ENCODE results near the gene NLE1.
"Not testable (repeated sequence)": the region's sequence is repeated elsewhere in the genome, so short reads cannot be mapped to it uniquely, and the experiment has no call there.

The NLE1 gene

GRCh38 chr17:35127751-35128514 is 14.2 kb downstream of the NLE1 start:
- FAIRE-seq, result no peak

DNA sequence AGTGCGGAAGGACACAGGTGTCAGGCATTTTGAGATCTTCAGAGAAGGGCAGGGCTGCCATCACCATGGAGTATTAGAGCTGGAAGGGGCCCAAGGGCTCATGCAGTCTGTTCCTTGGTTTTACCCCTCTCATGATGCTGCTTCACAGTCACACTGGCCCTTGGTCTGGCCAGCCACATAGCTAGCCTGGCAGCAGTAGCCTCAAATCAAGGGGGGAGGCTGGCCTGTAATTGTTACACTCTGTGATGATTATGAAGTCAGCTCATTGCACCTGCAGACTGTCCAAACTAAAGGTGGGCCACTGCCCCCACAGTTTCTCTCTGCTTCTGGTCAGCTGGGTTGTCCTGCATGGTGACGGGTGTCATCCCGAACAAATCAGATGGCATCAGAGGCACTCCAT is 20.8 kb downstream of the NLE1 start, which contains the start of gene FNDC8:
Gene FNDC8 (plus strand): TSS at position 301 of the 400 bp plus-strand sequence. CDS start 79 bp downstream, at position 380.
- FAIRE-seq, result no peak

GRCh38 chr17:35119370-35120165 is 22.5 kb downstream of the NLE1 start, which contains the start of gene RAD51D:
TSS of gene RAD51D (minus strand) at chr17:35119860. CDS start at chr17:35119613, 247 bp downstream.
- FAIRE-seq, result no peak

GRCh38 chr17:35117984-35118383 is 24.1 kb downstream of the NLE1 start:
- FAIRE-seq, result no peak

- no peak for FAIRE-seq
Observed at GRCh38 chr17:35116845-35117244, 25.3 kb downstream of the NLE1 start.

- FAIRE-seq, result not testable (repeated sequence)
Observed at GRCh38 chr17:35110791-35111190, 31.3 kb downstream of the NLE1 start.

DNA sequence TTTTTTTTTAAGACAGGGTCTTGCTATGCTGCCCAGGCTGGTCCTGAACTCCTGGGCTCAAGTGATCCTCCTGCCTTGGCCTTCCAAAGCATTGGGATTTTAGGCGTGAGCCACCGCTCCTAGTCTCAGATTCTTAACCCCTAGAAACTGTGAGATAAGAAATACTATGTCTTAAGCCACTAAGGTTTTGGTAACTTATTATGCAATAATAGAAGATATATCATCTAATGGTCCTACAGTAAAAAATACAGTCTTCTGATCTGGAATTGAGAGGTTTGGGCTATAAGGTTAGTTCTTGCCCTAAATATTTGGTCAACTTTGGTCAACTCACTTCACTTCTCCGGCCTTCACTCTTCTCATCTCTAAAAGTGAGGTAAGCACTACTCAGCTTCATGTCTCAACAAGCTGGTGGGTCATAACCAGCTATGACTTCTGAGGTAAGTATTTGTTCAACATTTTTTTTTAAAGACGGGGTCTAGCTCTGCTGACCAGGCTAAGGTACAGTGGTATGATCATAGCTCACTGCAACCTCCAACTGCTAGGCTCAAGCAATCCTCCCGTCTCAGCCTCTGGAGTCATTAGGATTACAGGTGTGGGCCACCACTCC is 37.2 kb downstream of the NLE1 start:
- no peak for FAIRE-seq

DNA sequence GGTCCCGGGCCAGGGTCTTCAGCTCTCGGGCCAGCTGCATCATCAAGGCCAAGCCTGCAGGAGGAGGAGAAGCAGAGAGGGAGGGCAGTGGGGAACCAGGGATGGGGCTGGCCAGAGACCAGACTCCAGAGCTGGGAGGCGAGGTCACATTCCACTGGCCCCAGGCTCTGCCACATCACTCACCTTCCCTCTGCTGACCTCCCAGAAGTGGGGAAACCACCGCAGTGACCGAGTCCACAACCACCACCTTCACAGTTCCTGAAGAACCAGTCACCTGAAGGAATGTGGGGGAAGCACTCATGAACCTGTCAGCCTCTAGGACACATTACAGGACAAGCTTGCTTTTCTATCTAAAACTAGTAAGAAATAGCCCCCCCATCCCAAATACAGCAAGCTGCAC is 38.8 kb downstream of the NLE1 start:
- no peak for FAIRE-seq

GRCh38 chr17:35101725-35102124 is 40.4 kb downstream of the NLE1 start:
- FAIRE-seq, result no peak

- no peak for FAIRE-seq
Observed at GRCh38 chr17:35101036-35101435, 41.1 kb downstream of the NLE1 start.

GRCh38 chr17:35099908-35100307 is 42.2 kb downstream of the NLE1 start:
- no peak for FAIRE-seq

DNA sequence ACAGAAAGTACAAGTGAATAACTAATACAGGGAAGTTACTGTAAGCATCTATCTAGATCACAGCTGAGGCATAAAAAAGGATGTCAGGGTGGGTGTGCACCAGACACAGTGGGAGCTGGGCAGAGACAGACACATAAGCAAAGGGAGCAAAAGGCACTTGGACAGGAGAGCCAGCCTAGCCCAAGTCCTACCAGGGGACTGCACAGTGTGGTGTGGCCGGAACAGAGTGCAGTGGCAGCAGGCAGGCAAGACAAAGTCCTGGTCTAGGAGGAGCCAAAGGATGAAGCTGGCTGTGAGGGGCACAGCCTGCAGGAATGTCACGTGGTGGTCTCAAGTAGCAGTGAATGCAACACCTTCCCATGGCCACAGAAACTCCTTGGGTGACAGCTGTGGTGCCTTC is 44.3 kb downstream of the NLE1 start:
- FAIRE-seq, result no peak

DNA sequence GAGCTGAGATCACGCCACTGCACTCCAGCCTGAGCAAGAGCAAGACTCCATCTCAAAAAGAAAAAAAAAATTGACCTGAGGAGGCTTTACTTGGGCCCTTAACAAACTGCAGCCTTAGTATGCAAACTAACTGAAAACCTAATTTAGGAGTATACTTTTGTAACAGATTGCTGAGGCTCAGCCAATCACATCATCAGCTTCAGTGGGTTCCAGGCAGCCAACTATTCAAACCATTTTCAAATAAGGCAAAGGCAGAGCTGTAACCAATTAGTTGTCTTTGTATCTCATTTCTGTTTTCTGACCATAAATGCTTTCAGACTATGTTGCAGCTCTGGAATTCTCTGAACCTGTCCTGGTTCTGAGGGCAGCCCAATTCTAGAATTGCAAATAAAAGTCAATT is 46.4 kb downstream of the NLE1 start:
- no peak for FAIRE-seq

- FAIRE-seq, result no peak
Observed at GRCh38 chr17:35094902-35095301, 47.2 kb downstream of the NLE1 start.

DNA sequence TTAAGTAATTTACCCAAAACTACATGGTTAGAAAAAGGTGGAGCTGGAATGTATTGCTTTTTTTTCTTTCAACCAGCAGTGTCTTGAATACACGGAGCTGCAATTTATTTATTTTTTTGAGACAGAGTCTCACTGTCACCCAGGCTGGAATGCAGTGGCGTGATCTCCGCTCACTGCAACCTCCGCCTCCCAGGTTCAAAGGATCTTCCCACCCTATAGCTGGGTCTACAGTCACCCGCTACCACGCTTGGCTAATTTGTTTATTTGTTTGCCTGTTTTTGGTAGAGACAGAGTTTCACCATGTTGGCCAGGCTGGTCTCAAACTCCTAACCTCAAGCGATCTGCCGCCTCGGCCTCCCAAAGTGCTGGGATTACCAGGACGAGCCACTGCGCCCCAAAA is 51.4 kb downstream of the NLE1 start:
- not testable (repeated sequence) for FAIRE-seq

GRCh38 chr17:35089586-35090296 is 52.4 kb downstream of the NLE1 start:
- FAIRE-seq, result no peak

DNA sequence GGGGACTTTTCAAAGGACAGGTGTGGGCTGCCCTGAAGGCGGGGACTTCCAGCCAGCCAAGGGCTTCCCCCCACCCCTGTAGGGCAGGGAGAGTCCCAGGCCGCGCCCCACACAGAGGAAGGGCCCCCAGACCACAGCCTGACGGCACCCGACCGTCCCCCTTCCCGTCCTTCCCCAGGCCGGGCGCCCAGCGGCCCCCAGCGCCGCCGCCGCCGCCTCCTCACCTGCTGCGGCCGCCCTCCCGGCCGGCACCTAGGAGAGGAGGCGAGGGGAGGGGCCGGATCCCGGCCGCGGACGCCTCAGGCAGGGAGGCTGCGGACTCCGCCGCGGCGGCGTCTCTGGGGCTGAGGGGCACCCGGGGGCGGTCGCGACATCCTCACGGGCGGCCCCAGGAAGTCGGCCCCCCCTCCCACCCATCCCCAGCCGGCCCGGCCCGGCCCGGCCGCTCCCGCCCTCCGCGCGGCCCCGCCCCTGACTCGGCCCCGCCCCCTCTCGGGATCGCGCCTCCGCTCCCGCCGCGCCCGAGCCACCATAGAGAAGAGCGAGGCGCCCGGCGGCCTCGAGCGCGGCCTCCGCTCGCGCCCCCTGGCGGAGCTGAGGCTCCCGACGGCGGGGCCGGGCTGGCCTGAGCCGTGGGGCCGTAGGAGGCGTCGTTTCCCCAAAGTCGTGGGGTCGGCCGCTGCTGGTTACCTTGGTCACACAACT is 53.1 kb downstream of the NLE1 start:
- FAIRE-seq, result no peak

- no peak for FAIRE-seq
Observed at GRCh38 chr17:35088356-35088880, 53.7 kb downstream of the NLE1 start.

GRCh38 chr17:35087731-35088355 is 54.3 kb downstream of the NLE1 start:
- FAIRE-seq, result no peak

DNA sequence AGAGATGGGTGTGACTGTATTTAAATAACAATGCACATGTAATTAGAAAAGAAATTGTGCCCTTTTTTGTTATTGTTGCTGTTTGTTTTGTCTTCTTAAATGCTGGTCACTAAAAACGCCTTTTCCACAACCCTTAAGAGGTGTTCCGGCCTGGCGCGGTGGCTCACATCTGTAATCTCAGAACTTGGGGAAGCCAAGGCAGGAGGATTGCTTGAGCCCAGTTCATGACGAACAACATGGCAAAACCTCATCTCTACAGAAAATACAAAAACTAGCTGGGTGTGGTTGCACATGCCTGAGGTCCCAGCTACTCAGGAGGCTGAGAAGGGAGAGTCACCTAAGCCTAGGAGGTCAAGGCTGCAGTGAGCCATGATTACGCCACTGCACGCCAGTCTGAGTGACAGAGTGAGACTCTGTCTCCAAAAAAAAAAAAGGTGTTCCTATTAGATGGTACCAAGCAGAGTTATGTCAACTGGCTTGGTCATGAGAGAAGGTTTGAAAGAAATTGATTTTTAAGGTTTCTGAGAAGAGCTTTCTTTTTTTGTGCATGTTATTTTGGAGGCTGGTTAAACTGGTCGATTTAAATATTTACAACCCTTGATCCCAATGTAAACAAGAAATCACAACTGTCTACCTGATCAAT is 55.1 kb downstream of the NLE1 start:
- FAIRE-seq, result no peak

DNA sequence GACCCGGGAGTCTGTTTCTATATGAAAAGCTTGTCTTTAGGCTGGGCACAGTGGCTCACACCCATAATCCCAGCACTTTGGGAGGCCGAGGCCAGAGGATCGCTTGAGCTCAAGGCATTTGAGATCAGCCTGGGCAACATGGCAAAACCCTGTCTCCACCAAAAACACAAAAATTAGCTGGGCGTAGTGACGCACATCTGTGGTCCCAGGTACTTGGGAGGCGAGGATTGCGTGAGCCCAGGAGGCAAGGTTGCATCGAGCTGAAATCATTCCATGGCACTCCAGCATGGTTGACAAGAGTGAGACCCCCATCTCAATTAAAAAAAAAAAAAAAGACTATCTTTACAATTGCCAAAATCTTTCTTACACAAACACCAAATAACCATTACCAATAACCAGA is 55.9 kb downstream of the NLE1 start:
- FAIRE-seq, result no peak
